SK-N-SH (cell line): Measurements from ENCODE around the gene UBE2L6.

Experiments used
- CHD2 ChIP-seq: fragments of 150-350 bp; IDR thresholded peaks from 2 replicates; pipeline ENCODE4 v1.6.1; 2018; ENCODE audit warnings: low read length; ENCODE audit not compliant: partially characterized antibody
- EP300 ChIP-seq, 2 experiments: IDR thresholded peaks; 2 replicates each; pipeline versions ENCODE4 v1.4.0 to v1.6.1; 2012; ENCODE audit warnings: borderline replicate concordance in 1 of 2, low read depth in 1 of 2, low read length in 1 of 2
- TF ChIP-seq, protein P1 (sequence below): fragments of 200-600 bp; sonication (generic); IDR thresholded peaks from 2 replicates; pipeline ENCODE4 v1.6.1; 2017; ENCODE audit warnings: antibody characterized with exemption, mild to moderate bottlenecking, moderate library complexity
- TF ChIP-seq, protein P2 (sequence below): IDR thresholded peaks from 2 replicates; pipeline ENCODE4 v1.4.0; 2012; ENCODE audit warnings: low read depth

DNA sequence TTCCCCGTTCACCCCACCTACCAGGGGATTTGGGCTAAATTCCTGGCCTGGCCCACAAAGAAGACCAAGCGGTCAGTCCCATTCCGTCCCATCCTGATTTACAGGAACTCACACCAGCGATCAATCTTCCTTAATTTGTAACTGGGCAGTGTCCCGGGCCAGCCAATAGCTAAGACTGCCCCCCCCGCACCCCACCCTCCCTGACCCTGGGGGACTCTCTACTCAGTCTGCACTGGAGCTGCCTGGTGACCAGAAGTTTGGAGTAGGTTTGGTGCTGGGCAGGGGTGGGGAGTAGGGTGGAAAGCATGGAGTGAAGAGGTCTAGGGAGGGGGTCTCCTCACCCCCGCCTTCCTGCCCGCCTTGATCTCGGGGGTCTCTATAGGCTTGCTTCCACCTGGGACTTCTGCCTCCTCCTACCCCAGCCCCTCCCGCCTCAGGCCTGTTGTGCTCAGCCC, 30.0 kb upstream of the UBE2L6 start, which contains the start of gene SERPING1:
- TF ChIP-seq, protein P1, sequence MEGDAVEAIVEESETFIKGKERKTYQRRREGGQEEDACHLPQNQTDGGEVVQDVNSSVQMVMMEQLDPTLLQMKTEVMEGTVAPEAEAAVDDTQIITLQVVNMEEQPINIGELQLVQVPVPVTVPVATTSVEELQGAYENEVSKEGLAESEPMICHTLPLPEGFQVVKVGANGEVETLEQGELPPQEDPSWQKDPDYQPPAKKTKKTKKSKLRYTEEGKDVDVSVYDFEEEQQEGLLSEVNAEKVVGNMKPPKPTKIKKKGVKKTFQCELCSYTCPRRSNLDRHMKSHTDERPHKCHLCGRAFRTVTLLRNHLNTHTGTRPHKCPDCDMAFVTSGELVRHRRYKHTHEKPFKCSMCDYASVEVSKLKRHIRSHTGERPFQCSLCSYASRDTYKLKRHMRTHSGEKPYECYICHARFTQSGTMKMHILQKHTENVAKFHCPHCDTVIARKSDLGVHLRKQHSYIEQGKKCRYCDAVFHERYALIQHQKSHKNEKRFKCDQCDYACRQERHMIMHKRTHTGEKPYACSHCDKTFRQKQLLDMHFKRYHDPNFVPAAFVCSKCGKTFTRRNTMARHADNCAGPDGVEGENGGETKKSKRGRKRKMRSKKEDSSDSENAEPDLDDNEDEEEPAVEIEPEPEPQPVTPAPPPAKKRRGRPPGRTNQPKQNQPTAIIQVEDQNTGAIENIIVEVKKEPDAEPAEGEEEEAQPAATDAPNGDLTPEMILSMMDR: no peak
- TF ChIP-seq, protein P2, sequence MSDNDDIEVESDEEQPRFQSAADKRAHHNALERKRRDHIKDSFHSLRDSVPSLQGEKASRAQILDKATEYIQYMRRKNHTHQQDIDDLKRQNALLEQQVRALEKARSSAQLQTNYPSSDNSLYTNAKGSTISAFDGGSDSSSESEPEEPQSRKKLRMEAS: no peak
- no peak for TF ChIP-seq CHD2
- no peak for TF ChIP-seq EP300 (IDR thresholded peaks at IDR 0.05; ENCODE audit: borderline replicate concordance in 1 of 2, low read depth in 1 of 2, low read length in 1 of 2)
